NCI-H1694 (cell line): Measurements from ENCODE around the gene SEMA6B.

Experiments used
- DNase-seq: peaks from one replicate; lab custom pipeline; 2025; lab: John Stamatoyannopoulos, UW

Gene SEMA6B

DNA sequence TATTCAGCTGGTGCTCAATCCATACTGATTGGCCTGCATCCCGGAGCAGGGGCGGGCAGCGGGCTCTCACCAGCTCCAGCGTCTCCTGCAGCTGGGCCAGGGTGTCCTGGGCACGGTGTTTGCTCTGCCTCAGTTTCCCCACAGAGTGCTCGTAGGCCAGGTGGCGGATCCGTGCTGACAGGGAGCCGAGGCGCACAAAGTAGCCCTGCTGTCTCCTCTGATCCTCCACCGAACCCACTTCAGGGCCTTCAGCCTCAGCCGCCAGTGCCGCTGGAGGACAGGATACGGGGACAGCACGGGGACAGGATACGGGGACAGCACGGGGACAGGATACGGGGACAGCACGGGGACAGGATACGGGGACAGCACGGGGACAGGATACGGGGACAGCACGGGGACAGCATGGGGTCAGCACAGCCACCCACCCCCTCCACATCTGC lies 33.9 kb downstream of the SEMA6B start:
- DNase-seq: no peak

DNA sequence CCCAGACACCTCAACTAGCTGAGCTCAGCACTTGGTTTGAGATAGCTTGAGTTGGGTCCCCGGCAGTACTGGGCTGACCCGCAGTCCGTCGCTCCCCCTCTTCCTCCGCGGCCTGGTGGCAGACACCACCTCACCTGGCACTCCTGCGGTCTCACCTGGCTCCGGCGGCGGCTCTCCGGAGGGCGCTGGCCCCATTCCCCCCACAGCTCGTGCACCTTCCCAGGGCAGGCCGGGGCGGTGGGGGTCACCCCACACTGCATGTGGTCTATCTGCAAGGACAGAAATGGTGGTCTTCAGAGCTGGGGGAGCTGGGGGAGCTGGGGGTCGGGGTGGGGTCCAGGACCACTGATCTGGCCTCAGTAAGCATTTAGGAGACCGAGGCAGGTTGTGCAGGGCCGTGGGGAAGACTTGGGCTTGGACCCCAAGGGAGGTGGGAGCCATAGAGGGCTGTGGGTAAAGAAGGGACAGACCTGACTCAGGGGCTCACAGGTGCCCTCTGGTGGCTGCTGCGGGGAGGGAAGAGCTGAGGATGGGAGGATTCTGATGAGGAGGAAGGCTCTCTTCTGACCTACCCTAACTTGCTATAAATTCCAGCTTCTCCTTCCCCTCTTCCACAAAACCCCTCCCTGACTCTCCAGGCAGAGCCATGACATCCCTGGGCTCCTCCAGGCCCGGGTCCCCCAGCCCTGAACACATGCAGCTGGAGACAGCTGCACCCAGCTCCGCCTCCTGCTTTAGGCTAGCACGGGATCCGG lies 34.5 kb downstream of the SEMA6B start:
- DNase-seq: peak; percentile 53

- no peak for DNase-seq
Measured at GRCh38 chr19:4523306-4524110, 36.0 kb downstream of the SEMA6B start.

- no peak for DNase-seq
Measured at GRCh38 chr19:4522291-4523002, 37.0 kb downstream of the SEMA6B start.

DNA sequence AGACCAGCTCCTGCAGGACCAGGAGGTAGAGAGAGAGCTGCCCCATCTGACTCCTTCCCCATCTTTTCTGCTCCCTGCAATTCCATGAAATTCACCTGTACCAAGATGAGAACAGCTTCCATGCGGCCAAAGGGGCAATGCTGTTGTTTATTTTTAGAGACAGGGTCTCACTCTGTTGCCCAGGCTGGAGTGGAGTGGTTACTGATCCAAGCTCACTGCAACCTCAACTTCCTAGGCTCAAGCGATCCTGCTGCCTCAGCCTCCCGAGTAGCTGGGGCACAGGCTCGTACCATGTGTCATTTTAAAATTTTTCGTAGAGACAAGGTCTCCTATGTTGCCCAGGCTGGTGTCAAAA lies 37.6 kb downstream of the SEMA6B start:
- DNase-seq: no peak

GRCh38 chr19:4521170-4521887 lies 38.2 kb downstream of the SEMA6B start:
- no peak for DNase-seq

- no peak for DNase-seq
Measured at GRCh38 chr19:4519521-4520277, 39.8 kb downstream of the SEMA6B start.

- no peak for DNase-seq
Measured at GRCh38 chr19:4519172-4519496, 40.4 kb downstream of the SEMA6B start.

GRCh38 chr19:4518345-4519171 lies 40.9 kb downstream of the SEMA6B start, which contains the start of gene PLIN4:
Gene PLIN4 (minus strand): TSS chr19:4518486. CDS start chr19:4518272, 214 bp downstream.
- no peak for DNase-seq

DNA sequence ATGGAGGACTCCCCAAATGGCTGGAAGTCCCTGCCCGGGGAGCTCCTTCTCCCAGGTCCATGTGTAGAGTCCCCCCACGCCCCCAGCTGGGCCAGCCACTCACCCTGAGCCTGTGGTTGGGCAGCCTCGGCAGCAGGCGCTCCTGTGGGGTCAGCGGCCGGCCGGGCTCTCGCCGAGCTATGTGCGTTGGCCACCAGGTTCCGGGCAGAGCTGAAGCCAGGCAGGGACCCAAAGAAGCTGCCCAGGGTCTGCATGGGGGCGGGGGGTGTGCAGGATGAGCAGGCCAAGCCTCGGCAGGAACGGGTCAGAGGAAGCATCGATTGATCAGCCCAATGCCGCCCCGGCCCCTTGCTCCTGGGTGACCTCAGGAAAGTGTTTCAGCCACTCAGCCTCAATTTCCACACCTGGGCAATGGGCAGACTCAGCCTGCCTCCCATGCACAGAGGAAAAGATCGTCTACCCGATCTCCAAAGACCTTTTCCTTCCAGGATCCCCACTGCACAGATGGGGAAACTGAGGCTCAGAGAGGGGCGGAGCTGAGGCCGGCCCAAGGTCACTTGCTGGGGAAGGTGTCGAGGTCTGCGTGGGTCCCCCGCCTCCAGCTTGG lies 41.9 kb downstream of the SEMA6B start:
- DNase-seq: no peak

DNA sequence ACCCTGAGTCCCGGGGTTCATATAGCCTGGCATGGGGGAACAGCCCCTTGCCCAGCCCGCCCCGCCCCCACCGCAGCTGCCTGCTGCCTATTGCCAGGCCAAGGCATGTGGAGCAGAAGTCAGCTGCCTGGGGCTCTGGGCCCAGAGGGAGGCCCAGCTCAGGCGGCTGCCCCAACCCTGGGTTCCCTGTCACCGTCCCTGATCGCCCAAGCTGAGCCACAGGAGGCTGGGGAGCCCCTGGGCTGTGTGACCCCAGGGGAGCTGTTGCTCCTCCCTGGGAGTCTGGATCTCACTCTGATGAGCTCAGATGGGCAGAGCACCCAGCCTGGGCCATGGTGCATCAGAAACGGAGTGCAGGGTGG lies 42.6 kb downstream of the SEMA6B start:
- DNase-seq: no peak

- no peak for DNase-seq
Measured at GRCh38 chr19:4516199-4516938, 43.1 kb downstream of the SEMA6B start.

- DNase-seq: no peak
Measured at GRCh38 chr19:4515732-4516131, 43.8 kb downstream of the SEMA6B start.

GRCh38 chr19:4513248-4513647 lies 46.2 kb downstream of the SEMA6B start:
- DNase-seq: no peak

DNA sequence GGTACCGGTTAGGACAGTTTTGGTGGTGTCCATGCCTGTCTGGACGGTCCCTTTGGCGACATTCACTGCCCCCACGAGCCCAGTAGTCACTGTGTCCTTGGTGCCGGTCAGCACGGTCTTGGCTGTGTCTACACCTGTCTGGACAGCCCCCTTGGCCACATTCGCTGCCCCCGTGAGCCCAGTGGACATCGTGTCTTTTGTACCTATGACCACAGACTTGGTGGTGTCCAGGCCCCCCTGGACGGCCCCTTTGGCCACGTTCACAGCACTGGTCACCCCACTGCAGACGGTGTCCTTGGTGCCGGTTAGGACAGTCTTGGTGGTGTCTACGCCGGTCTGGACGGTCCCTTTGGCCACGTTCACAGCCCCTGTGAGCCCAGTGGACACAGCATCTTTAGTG lies 47.4 kb downstream of the SEMA6B start:
- no peak for DNase-seq

- no peak for DNase-seq
Measured at GRCh38 chr19:4511300-4512054, 48.0 kb downstream of the SEMA6B start.

DNA sequence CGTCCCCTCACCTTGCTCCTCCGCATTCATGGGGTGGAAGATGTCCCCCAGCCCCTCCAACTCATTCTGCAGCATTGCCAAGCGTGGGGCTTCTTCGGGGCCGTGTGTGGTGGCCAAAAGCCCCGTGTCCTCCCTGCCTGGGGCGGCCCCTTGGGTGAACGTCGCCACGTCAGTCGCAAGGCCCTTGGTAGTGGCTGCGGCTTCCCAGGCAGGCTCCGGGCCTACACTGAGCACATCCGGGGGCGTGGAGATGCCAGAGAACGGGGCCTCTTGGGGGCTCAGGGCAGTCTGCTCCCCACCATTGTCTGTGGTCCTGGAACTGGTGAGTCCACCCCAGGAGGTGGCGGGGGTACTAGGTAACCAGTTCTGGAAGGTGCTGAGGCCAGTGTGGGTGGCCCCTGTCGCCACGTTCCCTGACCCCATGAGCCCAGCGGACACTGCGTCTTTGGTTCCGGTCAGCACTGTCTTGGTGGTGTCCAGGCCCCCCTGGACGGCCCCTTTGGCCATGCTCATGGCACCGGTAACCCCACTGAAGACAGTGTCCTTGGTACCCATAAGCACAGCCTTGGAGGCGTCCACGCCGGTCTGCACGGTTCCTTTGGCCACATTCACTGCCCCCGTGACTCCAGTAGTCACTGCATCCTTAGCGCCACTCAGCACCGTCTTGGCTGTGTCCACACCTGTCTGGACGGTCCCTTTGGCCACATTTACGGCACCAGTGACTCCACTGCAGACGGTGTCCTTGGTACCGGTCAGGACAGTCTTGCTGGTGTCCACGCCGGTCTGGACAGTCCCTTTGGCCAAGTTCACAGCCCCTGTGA lies 48.8 kb downstream of the SEMA6B start:
- no peak for DNase-seq

DNA sequence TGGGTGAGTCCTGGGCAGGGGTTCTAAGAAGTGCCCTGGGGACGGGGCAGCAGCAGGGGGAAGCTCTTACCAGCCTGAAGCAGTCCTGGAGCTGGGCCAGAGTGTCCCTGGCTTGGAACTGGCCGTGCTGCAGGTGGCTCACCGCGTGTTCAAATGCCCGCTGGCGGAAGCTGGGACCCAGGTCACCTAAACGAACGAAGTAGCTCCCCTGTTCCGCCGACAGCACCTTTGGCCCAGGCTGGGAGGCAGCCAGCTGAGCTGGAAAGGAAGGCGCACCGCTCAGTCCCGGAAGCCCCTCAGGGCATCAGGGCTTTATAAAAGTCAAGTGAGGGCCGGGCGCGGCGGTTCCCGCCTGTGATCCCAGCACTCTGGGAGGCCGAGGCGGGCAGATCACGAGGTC lies 50.8 kb downstream of the SEMA6B start:
- DNase-seq: no peak
